Trophoblast cell (in vitro differentiated cells and primary cell): ENCODE measurements around the gene INAFM2.
A peak's percentile ranks its signal among the peaks of the same experiment; 100 is the strongest.

ENCODE experiments used
- DNase-seq, 2 donors: peaks; one replicate each; pipeline ENCODE4 v3.0.0-alpha.2; 2016
- H2AFZ ChIP-seq: 2 replicates; pipeline ENCODE4 v1.6.1; 2013; ENCODE audit warnings: low read length, moderate library complexity, mild to moderate bottlenecking; ENCODE audit not compliant: insufficient read depth, poor library complexity
- H2AK5ac ChIP-seq: 2 replicates; pipeline ENCODE4 v1.6.1; 2013; ENCODE audit warnings: mild to moderate bottlenecking, low read length
- H2BK120ac ChIP-seq: 2 replicates; pipeline ENCODE4 v1.6.1; 2013; ENCODE audit warnings: low read length, mild to moderate bottlenecking, moderate library complexity; ENCODE audit not compliant: insufficient read depth, poor library complexity
- H2BK12ac ChIP-seq: 2 replicates; pipeline ENCODE4 v1.6.1; 2013; ENCODE audit warnings: mild to moderate bottlenecking, low read length, moderate library complexity
- H2BK5ac ChIP-seq: 2 replicates; pipeline ENCODE4 v1.6.1; 2013; ENCODE audit warnings: low read length, low read depth, moderate library complexity, mild to moderate bottlenecking; ENCODE audit not compliant: poor library complexity
- H3K14ac ChIP-seq: 2 replicates; pipeline ENCODE4 v1.6.1; 2013; ENCODE audit warnings: mild to moderate bottlenecking, low read length
- H3K18ac ChIP-seq: 2 replicates; pipeline ENCODE4 v1.6.1; 2013; ENCODE audit warnings: mild to moderate bottlenecking, low read length
- H3K23ac ChIP-seq: 2 replicates; pipeline ENCODE4 v1.6.1; 2013; ENCODE audit warnings: low read length
- H3K27ac ChIP-seq: 2 replicates; pipeline ENCODE4 v1.5.1; 2013; ENCODE audit warnings: low read depth, mild to moderate bottlenecking, inconsistent platforms, low read length, moderate library complexity
- H3K27me3 ChIP-seq: 2 replicates; pipeline ENCODE4 v1.6.1; 2013; ENCODE audit warnings: inconsistent platforms, mild to moderate bottlenecking, low read length, moderate library complexity; ENCODE audit not compliant: insufficient read depth
- H3K36me3 ChIP-seq, 2 experiments: 1 replicate in 1 of 2; 2 replicates in 1 of 2; pipeline ENCODE4 v1.6.1; 2013; ENCODE audit warnings: low read length in 2 of 2, mild to moderate bottlenecking in 2 of 2, moderate library complexity in 1 of 2; ENCODE audit not compliant: insufficient read depth in 2 of 2, control insufficient read depth in 1 of 2
- H3K4ac ChIP-seq: 2 replicates; pipeline ENCODE4 v1.6.1; 2013; ENCODE audit warnings: low read depth, mild to moderate bottlenecking, low read length, moderate library complexity
- H3K4me1 ChIP-seq, 2 experiments: 1 replicate in 1 of 2; 2 replicates in 1 of 2; pipeline ENCODE4 v1.6.1; 2013; ENCODE audit warnings: low read length in 2 of 2, mild to moderate bottlenecking in 2 of 2, moderate library complexity in 1 of 2; ENCODE audit not compliant: insufficient read depth in 2 of 2, control insufficient read depth in 1 of 2
- H3K4me2 ChIP-seq: 2 replicates; pipeline ENCODE4 v1.6.1; 2013; ENCODE audit warnings: inconsistent platforms, mild to moderate bottlenecking, low read length, moderate library complexity
- H3K4me3 ChIP-seq: 2 replicates; pipeline ENCODE4 v1.5.1; 2013; ENCODE audit warnings: mild to moderate bottlenecking, low read depth, low read length, inconsistent platforms
- H3K79me1 ChIP-seq: one replicate; pipeline ENCODE4 v1.6.1; 2013; ENCODE audit warnings: low read length
- H3K79me2 ChIP-seq: 2 replicates; pipeline ENCODE4 v1.6.1; 2013; ENCODE audit warnings: low read length, mild to moderate bottlenecking; ENCODE audit not compliant: control insufficient read depth, insufficient read depth, poor library complexity
- H3K9ac ChIP-seq: 2 replicates; pipeline ENCODE4 v1.6.1; 2013; ENCODE audit warnings: mild to moderate bottlenecking, low read length
- H3K9me3 ChIP-seq: 2 replicates; pipeline ENCODE4 v1.6.1; 2013; ENCODE audit warnings: low read depth, mild to moderate bottlenecking, control low read depth, inconsistent platforms, low read length; ENCODE audit not compliant: insufficient read depth
- H4K12ac ChIP-seq: 2 replicates; pipeline ENCODE4 v1.6.1; 2013; ENCODE audit warnings: low read depth, mild to moderate bottlenecking, low read length, moderate library complexity
- H4K8ac ChIP-seq: 2 replicates; pipeline ENCODE4 v1.6.1; 2013; ENCODE audit warnings: low read depth, mild to moderate bottlenecking, low read length, moderate library complexity
- H4K91ac ChIP-seq: one replicate; pipeline ENCODE4 v1.6.1; 2013; ENCODE audit warnings: low read depth, mild to moderate bottlenecking, low read length, moderate library complexity
- WGBS: extraction: QIAGEN DNeasy Blood & Tissue Kit; methylation state at CpG from one replicate; pipeline ENCODE4 v1.1.7; 2013; ENCODE audit warnings: missing lambda C conversion rate; ENCODE audit not compliant: insufficient read length, insufficient coverage; ENCODE audit errors: extremely low coverage; 5-methylcytosine and 5-hydroxymethylcytosine counted together

INAFM2 gene

DNA sequence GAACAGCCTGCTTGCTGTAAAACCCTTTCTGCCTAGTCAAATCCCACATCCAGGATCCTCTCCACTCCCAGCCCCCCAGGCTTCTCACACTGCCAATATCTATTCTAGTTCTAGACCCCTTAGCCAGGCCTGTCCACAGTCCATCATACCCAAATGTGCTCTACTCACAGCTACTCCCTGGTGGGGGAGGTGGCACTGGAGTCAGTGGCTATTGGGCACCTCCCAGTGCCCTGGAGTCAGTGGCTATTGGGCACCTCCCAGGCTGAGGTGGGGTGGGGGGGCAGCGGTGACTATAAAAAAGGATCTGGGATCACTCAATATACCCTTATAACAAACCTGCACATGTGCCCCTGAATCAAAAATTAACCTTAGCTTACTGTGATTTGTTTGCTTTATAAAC lies 33.8 kb downstream of the INAFM2 start:
- Histone ChIP-seq H4K12ac (no peak overlapping the region), H3K9me3 (no peaks in the 10 kb centered on the region), H4K8ac (no peak overlapping the region), H3K9ac (no peak overlapping the region), H2AFZ (no peak overlapping the region), H2BK12ac (no peak overlapping the region), H3K27ac (no peak overlapping the region), H3K4me2 (peak overlapping the region; percentile 99), H3K27me3 (no peaks in the 10 kb centered on the region), H3K79me2 (no peaks in the 10 kb centered on the region), H3K4me1 (peaks cover 3 to 7% of the 10 kb centered on the region in 2 experiments), H3K23ac (no peak overlapping the region), H3K79me1 (no peaks in the 10 kb centered on the region), H3K4me3 (no peak overlapping the region), H2BK120ac (no peak overlapping the region), H2AK5ac (no peak overlapping the region), H3K18ac (no peak overlapping the region), H3K14ac (no peak overlapping the region), H3K4ac (no peak overlapping the region), H2BK5ac (no peak overlapping the region), H4K91ac (no peak overlapping the region), H3K36me3 (no peaks in the 10 kb centered on the region)
- no peak for DNase-seq
- no CpG with 5 or more reads among the region's 1 CpG for WGBS

DNA sequence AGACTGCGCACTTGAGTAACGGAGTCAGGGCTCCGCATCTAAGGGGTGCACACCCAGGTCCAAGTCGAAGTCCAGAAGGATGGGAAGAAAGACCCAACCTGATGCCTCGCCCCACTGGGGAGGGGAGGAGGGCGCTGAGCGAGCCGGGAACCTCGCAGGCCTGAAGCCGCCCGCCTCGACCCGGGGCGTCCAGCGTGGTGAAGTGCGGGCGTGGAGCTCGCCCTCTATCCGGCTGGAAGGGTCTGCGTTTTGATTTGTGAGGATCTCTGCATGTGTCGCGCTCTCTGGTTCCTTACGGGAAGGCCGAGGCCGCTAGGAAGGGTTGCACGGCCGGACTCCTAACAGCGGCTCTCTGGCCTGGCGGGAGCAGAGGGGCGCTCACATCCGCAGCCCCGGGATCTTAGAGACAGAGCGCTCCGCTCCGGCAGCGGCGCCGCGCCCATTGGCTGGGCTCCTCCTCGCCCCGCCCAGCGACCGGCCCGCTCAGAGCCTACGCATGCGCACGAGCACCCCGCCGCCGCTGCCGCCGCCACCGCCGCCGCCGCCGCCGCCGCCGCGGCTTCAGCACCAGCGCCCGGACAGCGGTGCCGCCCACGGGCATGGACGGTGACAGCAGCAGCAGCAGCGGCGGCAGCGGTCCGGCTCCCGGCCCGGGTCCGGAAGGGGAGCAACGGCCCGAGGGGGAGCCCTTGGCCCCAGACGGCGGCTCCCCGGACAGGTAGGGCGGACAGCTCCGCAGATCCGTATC lies 34.4 kb downstream of the INAFM2 start, which contains the start of gene DISP2:
Gene DISP2 (plus strand): TSS at position 497 of the 748 bp plus-strand sequence. CDS start 103 bp downstream, at position 600.
- H3K9ac ChIP-seq: no peak within 1 kb of the TSS
- peak within 1 kb of the TSS; percentile 99 for H3K4me2 ChIP-seq
- H3K23ac ChIP-seq: no peak within 1 kb of the TSS
- H3K36me3 ChIP-seq: no peaks in the 10 kb centered on the region
- no peak within 1 kb of the TSS for H2AK5ac ChIP-seq
- H3K14ac ChIP-seq: no peak within 1 kb of the TSS
- H3K9me3 ChIP-seq: no peaks in the 10 kb centered on the region
- no peak within 1 kb of the TSS for H2BK5ac ChIP-seq
- peak within 1 kb of the TSS; percentile 65 for H3K4me3 ChIP-seq
- no peaks in the 10 kb centered on the region for H3K79me1 ChIP-seq
- no peak within 1 kb of the TSS for H3K4ac ChIP-seq
- DNase-seq: peak; percentile 77 to 92
- H2BK12ac ChIP-seq: no peak within 1 kb of the TSS
- H3K27ac ChIP-seq: no peak within 1 kb of the TSS
- H2AFZ ChIP-seq: peak within 1 kb of the TSS; percentile 21
- H2BK120ac ChIP-seq: no peak within 1 kb of the TSS
- H3K18ac ChIP-seq: no peak within 1 kb of the TSS
- no peak within 1 kb of the TSS for H4K8ac ChIP-seq
- H3K79me2 ChIP-seq: no peaks in the 10 kb centered on the region
- H4K91ac ChIP-seq: no peak within 1 kb of the TSS
- no peaks in the 10 kb centered on the region for H3K27me3 ChIP-seq
- peaks cover 3 to 7% of the 10 kb centered on the region in 2 experiments for H3K4me1 ChIP-seq
- WGBS: no CpG with 5 or more reads among the region's 82 CpGs
- H4K12ac ChIP-seq: no peak within 1 kb of the TSS

DNA sequence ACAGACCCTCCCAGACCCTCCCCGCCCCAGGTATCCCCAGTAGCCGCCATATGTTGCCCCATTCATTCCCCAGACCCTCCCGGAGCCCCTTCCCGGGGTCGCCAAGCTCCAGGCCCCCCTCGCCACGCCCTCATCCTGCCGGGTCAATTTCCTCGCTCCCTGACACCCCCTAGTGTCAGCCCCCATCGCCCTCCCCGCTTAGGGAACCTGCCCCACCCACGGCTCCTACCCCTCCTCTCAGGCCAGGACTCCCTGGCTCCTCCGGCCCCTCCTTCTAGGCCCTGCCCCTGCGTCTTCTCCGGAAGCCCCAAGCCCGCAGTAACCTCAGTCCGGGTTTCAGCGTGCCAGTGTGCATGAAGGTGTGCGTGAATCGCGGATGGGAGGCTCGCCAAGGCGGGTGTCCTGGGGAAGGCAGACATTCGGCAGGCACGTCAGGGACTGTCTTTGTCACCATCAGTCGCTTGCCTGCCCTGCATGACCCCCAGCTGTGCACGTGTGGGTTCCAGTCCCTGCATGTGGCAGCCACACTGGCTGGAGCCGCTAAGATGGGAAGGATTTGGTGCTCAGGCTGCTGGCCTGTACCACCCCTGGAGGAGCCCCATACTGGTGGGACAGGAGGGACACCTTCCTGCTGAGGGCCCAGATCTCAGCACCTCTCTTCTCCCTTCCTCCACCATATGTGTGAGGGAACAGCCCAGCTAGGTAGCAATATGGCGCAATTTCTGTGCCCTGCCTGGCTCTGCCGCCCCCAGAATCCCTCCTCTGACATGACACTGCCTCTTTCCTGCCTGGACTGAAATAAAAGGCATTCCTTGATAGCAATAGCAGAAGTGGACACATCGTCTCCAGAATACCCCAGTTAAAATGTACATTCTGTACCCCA lies 35.2 kb downstream of the INAFM2 start:
- peak overlapping the region; percentile 61 for H3K4me3 ChIP-seq
- no peak overlapping the region for H4K8ac ChIP-seq
- no peak overlapping the region for H2BK5ac ChIP-seq
- no peak for DNase-seq
- no peak overlapping the region for H3K23ac ChIP-seq
- peaks cover 3 to 7% of the 10 kb centered on the region in 2 experiments for H3K4me1 ChIP-seq
- H4K91ac ChIP-seq: no peak overlapping the region
- no peak overlapping the region for H3K18ac ChIP-seq
- H3K4ac ChIP-seq: no peak overlapping the region
- H3K14ac ChIP-seq: no peak overlapping the region
- H4K12ac ChIP-seq: no peak overlapping the region
- WGBS: no CpG with 5 or more reads among the region's 31 CpGs
- no peak overlapping the region for H2AK5ac ChIP-seq
- no peaks in the 10 kb centered on the region for H3K9me3 ChIP-seq
- H3K36me3 ChIP-seq: no peaks in the 10 kb centered on the region
- no peak overlapping the region for H2BK12ac ChIP-seq
- H3K79me1 ChIP-seq: no peaks in the 10 kb centered on the region
- no peaks in the 10 kb centered on the region for H3K27me3 ChIP-seq
- no peak overlapping the region for H2AFZ ChIP-seq
- peak overlapping the region; percentile 86 for H3K4me2 ChIP-seq
- no peaks in the 10 kb centered on the region for H3K79me2 ChIP-seq
- H3K9ac ChIP-seq: no peak overlapping the region
- no peak overlapping the region for H3K27ac ChIP-seq
- no peak overlapping the region for H2BK120ac ChIP-seq

DNA sequence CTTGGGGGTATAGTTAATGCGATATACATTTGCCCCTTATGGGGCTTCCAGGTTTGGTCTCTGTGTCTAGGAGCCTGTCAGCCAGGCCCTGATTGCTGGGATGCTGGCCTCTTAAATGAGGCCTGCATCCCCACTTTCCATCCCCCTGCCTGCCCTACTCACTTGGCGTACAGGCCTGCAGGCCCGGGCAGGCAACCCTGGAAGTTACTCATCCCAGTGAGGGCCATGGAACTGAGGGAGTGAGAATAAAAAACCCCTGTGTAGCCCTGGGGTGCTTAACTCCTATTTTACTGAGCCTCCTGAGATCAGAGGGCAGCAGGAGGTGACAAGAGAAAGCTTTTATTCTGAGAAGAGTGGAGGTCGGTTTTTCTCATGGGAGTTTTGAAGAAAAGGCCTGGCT lies 36.5 kb downstream of the INAFM2 start:
- Histone ChIP-seq H4K8ac (no peak overlapping the region), H3K79me1 (no peaks in the 10 kb centered on the region), H2AK5ac (no peak overlapping the region), H4K12ac (no peak overlapping the region), H3K9ac (no peak overlapping the region), H3K9me3 (no peaks in the 10 kb centered on the region), H3K18ac (no peak overlapping the region), H3K79me2 (no peaks in the 10 kb centered on the region), H2BK12ac (no peak overlapping the region), H3K4me1 (peaks cover 3 to 7% of the 10 kb centered on the region in 2 experiments), H4K91ac (no peak overlapping the region), H3K23ac (no peak overlapping the region), H3K4me3 (no peak overlapping the region), H3K36me3 (no peaks in the 10 kb centered on the region), H3K4me2 (no peak overlapping the region), H2BK5ac (no peak overlapping the region), H3K14ac (no peak overlapping the region), H2AFZ (no peak overlapping the region), H3K27me3 (no peaks in the 10 kb centered on the region), H3K27ac (no peak overlapping the region), H3K4ac (no peak overlapping the region), H2BK120ac (no peak overlapping the region)
- DNase-seq: no peak
- WGBS: no CpG with 5 or more reads among the region's 4 CpGs
